ENCODE data around the gene NEK10.
"Not testable (repeated sequence)": the region's sequence is repeated elsewhere in the genome, so short reads cannot be mapped to it uniquely, and the experiment has no call there.

Gene NEK10

DNA sequence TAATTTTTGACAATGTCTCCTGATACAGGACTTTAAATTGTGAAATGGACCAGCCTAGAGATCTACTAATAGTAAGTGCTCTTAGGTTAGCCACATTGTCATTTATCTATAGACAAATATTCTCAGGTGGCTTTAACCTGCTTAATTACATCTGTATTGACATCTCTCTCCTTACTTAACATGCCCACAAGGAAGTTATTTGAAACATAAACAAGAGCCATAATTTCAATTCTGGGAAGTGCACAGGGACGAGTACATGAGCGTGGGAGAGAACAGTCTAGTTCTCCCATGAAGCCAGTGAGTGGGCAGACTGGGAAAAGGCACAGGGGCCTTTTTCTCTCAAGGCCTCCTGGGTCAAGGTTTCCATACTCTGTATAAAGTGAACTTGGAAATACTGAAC, 54.2 kb downstream of the NEK10 start:
- no peak for DNase-seq (ENCODE audit: low read depth)
- H3K4me3 ChIP-seq (ENCODE audit: low read depth, low read length), result no peak overlapping the region
- TF ChIP-seq MYC (IDR thresholded peaks at IDR 0.05; ENCODE audit: low read depth, low read length), result no peak
- TF ChIP-seq, protein P1, sequence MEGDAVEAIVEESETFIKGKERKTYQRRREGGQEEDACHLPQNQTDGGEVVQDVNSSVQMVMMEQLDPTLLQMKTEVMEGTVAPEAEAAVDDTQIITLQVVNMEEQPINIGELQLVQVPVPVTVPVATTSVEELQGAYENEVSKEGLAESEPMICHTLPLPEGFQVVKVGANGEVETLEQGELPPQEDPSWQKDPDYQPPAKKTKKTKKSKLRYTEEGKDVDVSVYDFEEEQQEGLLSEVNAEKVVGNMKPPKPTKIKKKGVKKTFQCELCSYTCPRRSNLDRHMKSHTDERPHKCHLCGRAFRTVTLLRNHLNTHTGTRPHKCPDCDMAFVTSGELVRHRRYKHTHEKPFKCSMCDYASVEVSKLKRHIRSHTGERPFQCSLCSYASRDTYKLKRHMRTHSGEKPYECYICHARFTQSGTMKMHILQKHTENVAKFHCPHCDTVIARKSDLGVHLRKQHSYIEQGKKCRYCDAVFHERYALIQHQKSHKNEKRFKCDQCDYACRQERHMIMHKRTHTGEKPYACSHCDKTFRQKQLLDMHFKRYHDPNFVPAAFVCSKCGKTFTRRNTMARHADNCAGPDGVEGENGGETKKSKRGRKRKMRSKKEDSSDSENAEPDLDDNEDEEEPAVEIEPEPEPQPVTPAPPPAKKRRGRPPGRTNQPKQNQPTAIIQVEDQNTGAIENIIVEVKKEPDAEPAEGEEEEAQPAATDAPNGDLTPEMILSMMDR (IDR thresholded peaks at IDR 0.05; ENCODE audit: low read depth, low read length), result no peak
- TF ChIP-seq, protein P2, sequence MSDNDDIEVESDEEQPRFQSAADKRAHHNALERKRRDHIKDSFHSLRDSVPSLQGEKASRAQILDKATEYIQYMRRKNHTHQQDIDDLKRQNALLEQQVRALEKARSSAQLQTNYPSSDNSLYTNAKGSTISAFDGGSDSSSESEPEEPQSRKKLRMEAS (IDR thresholded peaks at IDR 0.05; ENCODE audit: low read depth, low read length), result no peak
- TF ChIP-seq POLR2A (IDR thresholded peaks at IDR 0.05; ENCODE audit: extremely low read depth, insufficient read length), result no peak

DNA sequence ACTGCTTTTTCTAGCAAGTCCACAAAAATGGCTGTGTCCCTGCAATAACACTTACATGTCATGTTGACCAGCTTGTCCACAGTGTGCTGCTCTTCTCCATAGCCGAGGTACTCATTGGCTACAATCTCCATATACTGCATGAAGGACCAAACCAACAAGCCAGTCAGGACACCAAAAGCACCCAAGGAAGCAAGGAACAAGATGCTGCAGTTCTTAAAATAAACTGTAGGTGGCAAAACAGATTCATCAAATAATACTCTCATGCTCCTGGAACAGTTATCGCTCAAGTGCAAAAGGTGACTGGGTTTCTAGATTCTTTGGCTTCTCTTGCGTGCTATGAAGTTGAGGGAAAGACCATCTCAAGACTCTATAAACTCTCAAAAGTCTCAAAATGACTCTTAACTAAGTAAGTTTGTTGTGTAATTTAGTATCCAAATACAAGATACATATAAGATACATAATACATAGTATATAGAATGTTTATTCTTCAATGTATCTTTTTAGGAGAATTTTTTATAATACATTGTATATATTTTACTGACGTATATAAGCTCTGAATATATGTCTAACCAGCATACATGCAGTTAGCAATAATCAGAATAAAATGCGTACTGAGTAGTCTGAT, 57.0 kb downstream of the NEK10 start:
- H3K4me3 ChIP-seq (ENCODE audit: low read depth, low read length), result no peak overlapping the region
- peak; percentile 67 for DNase-seq (ENCODE audit: low read depth)
- TF ChIP-seq, protein P1 (IDR thresholded peaks at IDR 0.05; ENCODE audit: low read depth, low read length), result peak; percentile 53
- TF ChIP-seq MYC (IDR thresholded peaks at IDR 0.05; ENCODE audit: low read depth, low read length), result no peak

DNA sequence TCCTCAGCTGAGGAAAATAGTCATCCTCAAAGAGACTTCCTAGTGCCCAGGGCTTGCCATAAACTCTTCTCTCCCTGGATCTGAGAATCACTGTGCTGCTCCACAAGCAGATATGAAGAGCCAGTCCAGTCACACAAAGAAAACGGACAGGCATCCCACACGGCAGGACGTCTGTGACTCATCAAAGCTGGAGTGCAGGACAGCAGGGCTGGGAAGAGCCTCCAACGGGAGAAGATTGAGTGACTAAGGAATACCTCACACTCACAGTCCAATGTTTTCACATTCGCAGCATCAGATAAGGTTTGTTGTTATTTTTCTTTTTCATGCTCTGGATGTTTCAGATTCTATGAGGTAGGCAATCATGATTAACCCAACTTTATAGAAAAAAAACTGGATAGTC, 57.8 kb downstream of the NEK10 start:
- no peak overlapping the region for H3K4me3 ChIP-seq (ENCODE audit: low read depth, low read length)
- TF ChIP-seq, protein P1 (IDR thresholded peaks at IDR 0.05; ENCODE audit: low read depth, low read length), result no peak
- TF ChIP-seq MYC (IDR thresholded peaks at IDR 0.05; ENCODE audit: low read depth, low read length), result no peak
- TF ChIP-seq, protein P2 (IDR thresholded peaks at IDR 0.05; ENCODE audit: low read depth, low read length), result no peak
- TF ChIP-seq POLR2A (IDR thresholded peaks at IDR 0.05; ENCODE audit: extremely low read depth, insufficient read length), result no peak
- DNase-seq (ENCODE audit: low read depth), result no peak

DNA sequence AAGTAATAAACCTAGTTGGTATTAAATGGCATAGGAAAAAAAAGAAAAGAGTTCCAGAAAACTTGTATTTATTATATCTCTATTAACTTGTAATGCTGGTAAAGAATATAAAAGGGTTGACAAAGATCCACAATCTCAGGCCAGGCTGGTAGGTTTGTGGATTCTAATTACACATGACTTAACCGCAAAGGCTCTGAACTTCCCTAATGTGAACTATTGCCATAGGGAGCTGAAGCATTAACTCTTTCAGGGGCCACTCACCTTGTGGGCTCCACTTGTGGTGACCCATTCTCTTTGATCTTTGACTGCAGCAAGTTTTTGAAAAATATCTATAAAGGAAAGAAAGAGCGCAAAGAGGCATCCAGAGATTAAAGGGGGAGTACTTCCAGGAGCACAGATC, 58.5 kb downstream of the NEK10 start:
- peak; percentile 27 for DNase-seq (ENCODE audit: low read depth)
- TF ChIP-seq, protein P2 (IDR thresholded peaks at IDR 0.05; ENCODE audit: low read depth, low read length), result no peak
- TF ChIP-seq, protein P1 (IDR thresholded peaks at IDR 0.05; ENCODE audit: low read depth, low read length), result no peak
- TF ChIP-seq POLR2A (IDR thresholded peaks at IDR 0.05; ENCODE audit: extremely low read depth, insufficient read length) (no peak), MYC (IDR thresholded peaks at IDR 0.05; ENCODE audit: low read depth, low read length) (no peak)
- no peak overlapping the region for H3K4me3 ChIP-seq (ENCODE audit: low read depth, low read length)

DNA sequence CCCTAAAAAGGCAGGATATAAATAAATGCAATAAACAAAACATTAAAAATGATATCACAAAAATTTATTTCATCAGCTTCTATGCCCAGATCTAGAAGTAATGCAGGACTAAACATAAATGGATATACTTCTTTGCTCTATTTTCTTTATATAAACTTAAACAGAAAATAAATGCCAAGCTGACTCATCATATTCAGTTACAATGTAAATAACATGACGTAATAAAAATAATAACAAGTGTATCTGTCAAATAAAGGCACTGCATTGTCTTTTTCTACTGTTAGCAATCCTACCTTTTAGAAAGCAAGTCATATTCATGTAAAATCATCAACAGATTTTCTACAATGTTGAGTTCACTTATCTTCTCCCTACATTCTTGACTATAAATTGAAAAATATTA, 61.6 kb downstream of the NEK10 start:
- no peak for DNase-seq (ENCODE audit: low read depth)
- H3K4me3 ChIP-seq (ENCODE audit: low read depth, low read length), result no peak overlapping the region
- TF ChIP-seq, protein P2 (IDR thresholded peaks at IDR 0.05; ENCODE audit: low read depth, low read length), result no peak
- TF ChIP-seq, protein P1 (IDR thresholded peaks at IDR 0.05; ENCODE audit: low read depth, low read length), result no peak
- TF ChIP-seq POLR2A (IDR thresholded peaks at IDR 0.05; ENCODE audit: extremely low read depth, insufficient read length) (no peak), MYC (IDR thresholded peaks at IDR 0.05; ENCODE audit: low read depth, low read length) (no peak)

DNA sequence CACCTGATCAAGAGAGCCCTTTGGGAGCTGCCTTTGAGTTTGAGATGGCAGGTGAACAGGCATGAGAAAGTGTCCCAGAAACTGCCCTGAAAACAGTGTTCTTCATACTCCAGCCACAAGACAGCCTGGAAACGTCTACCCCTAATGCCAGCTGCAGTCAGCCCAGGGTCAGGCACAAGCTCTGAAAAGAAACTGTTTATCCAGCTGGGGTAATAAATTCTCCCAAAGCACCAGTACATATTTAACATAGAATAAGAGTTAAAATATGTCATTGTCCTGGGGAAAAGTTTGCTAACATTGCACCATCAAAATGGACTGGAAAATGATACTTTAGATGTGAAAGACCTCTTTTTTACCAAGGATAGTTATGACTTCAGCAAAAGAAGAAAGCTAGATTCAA, 66.3 kb downstream of the NEK10 start:
- H3K4me3 ChIP-seq (ENCODE audit: low read depth, low read length), result no peak overlapping the region
- TF ChIP-seq, protein P2 (IDR thresholded peaks at IDR 0.05; ENCODE audit: low read depth, low read length), result no peak
- TF ChIP-seq MYC (IDR thresholded peaks at IDR 0.05; ENCODE audit: low read depth, low read length), result no peak
- no peak for TF ChIP-seq POLR2A (IDR thresholded peaks at IDR 0.05; ENCODE audit: extremely low read depth, insufficient read length)
- TF ChIP-seq, protein P1 (IDR thresholded peaks at IDR 0.05; ENCODE audit: low read depth, low read length), result no peak
- no peak for DNase-seq (ENCODE audit: low read depth)

DNA sequence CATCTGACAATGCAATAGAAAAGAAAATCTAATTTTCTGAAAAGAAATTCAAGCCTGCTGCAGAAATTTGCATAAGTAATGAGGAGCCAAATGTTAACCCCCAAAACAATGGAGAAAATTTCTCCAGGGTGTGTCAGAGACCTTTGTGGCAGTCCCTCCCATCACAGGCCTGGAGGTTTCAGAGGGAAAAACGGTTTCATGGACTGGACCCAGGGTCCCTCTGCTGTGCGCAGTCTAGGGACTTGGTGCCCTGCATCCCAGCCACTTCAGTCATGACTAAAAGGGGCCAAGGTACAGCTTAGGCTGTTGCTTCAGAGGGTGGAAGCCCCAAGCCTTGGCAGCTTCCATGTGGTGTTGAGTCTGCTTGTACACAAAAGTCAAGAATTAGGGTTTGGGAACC, 70.2 kb downstream of the NEK10 start:
- not testable (repeated sequence) for H3K4me3 ChIP-seq (ENCODE audit: low read depth, low read length); DNase-seq (ENCODE audit: low read depth)
